K562 (cell line): ENCODE measurements around the gene NRCAM. TPM values are rescaled to one million over a fixed set of nuclear protein-coding genes. Genes with fewer than 3 reads are reported as not detected.

Experiments
- ATAC-seq: fragments of 200-7000 bp; cut with Tn5 transposase; 3 replicates; pipeline ENCODE4 v1.9.1; 2020; ENCODE audit warnings: moderate library complexity
- BruUV-seq: library from RNA; stranded (reverse); fragments of 400-500 nt; replicated peaks from 2 replicates; lab custom pipeline; 2021; lab: Mats Ljungman, UMichigan
- CTCF ChIA-PET: fragments of 300-600 bp; formaldehyde crosslinking; extraction: SDS; loops from one replicate; lab custom pipeline; 2021; ENCODE audit warnings: low intra/inter-chr PET ratio; lab: Yijun Ruan, JAX
- POLR2A ChIA-PET: fragments of 300-600, 350-650 bp; sonication (Branson Sonifier 250); formaldehyde crosslinking; extraction: SDS; loops from one replicate; lab custom pipeline; 2021; ENCODE audit warnings: antibody characterized with exemption, inconsistent platforms; lab: Yijun Ruan, JAX
- DNase-seq, 4 experiments: peaks; one replicate each; pipeline versions ENCODE4 v3.0.0 to v3.0.0-alpha.2; 2011 to 2018; ENCODE audit warnings: low spot score in 3 of 4, mixed read lengths in 3 of 4; ENCODE audit errors: extremely low read depth in 1 of 4
- FAIRE-seq: peaks from 2 replicates; lab custom pipeline; 2011; peaks lifted over from hg19 to GRCh38; lab: Jason Lieb, UNC
- H2AFZ ChIP-seq: 2 replicates; pipeline ENCODE4 v1.6.0; 2011; ENCODE audit warnings: low read depth, low read length, control low read depth, inconsistent platforms
- H3K27ac ChIP-seq: fragments of 200-600 bp; 3 replicates; pipeline ENCODE4 v1.8.0; 2011; ENCODE audit warnings: low read depth, mild to moderate bottlenecking, control low read depth, inconsistent platforms, low read length, moderate library complexity, mixed read lengths; ENCODE audit errors: extremely low read depth
- H3K27me3 ChIP-seq, 2 experiments: fragments of 300-600 bp in 1 of 2; 2 replicates in 1 of 2; 3 replicates in 1 of 2; pipeline versions ENCODE4 v1.6.0 to v1.8.0; 2011; ENCODE audit warnings: inconsistent platforms in 2 of 2, low read length in 2 of 2, mild to moderate bottlenecking in 1 of 2, mixed read lengths in 1 of 2, moderate library complexity in 1 of 2; ENCODE audit not compliant: control insufficient read depth in 2 of 2, insufficient read depth in 2 of 2
- H3K36me3 ChIP-seq: fragments of 300-600 bp; 3 replicates; pipeline ENCODE4 v1.8.0; 2011; ENCODE audit warnings: mild to moderate bottlenecking, low read length, inconsistent platforms; ENCODE audit not compliant: control insufficient read depth, insufficient read depth
- H3K4me1 ChIP-seq, 2 experiments: fragments of 200-600 bp in 1 of 2; replicated peaks in 1 of 2; 2 replicates in 1 of 2; 3 replicates in 1 of 2; pipeline versions ENCODE4 v1.5.1 to v1.8.0; 2011; ENCODE audit warnings: inconsistent platforms in 2 of 2, low read length in 2 of 2, mild to moderate bottlenecking in 1 of 2, mixed read lengths in 1 of 2, moderate library complexity in 1 of 2; ENCODE audit not compliant: control insufficient read depth in 2 of 2, insufficient read depth in 2 of 2
- H3K4me2 ChIP-seq: 2 replicates; pipeline ENCODE4 v1.6.1; 2011; ENCODE audit warnings: low read length, control low read depth, inconsistent platforms, mixed read lengths; ENCODE audit not compliant: insufficient read depth
- H3K4me3 ChIP-seq: fragments of 200-600 bp; sonication (generic), shearing (Covaris generic); 2 replicates; pipeline ENCODE4 v1.5.1; 2016; ENCODE audit warnings: control low read depth, inconsistent platforms
- H3K79me2 ChIP-seq: fragments of 200-600 bp; 3 replicates; pipeline ENCODE4 v1.8.0; 2011; ENCODE audit warnings: low read length, inconsistent platforms; ENCODE audit not compliant: control insufficient read depth, insufficient read depth
- H3K9ac ChIP-seq, 2 experiments: 2 replicates each; pipeline versions ENCODE4 v1.6.0 to v1.6.1; 2011; ENCODE audit warnings: low read depth in 2 of 2, low read length in 2 of 2, control low read depth in 1 of 2, inconsistent platforms in 1 of 2, mild to moderate bottlenecking in 1 of 2, mixed read lengths in 1 of 2; ENCODE audit not compliant: insufficient read depth in 1 of 2
- H3K9me1 ChIP-seq: one replicate; pipeline ENCODE4 v1.6.0; 2011; ENCODE audit warnings: inconsistent platforms, mild to moderate bottlenecking, low read length, moderate library complexity; ENCODE audit not compliant: control insufficient read depth, insufficient read depth
- H3K9me3 ChIP-seq: replicated peaks from 2 replicates; pipeline ENCODE4 v1.5.1; 2011; ENCODE audit warnings: low read depth, low read length, inconsistent platforms; ENCODE audit not compliant: control insufficient read depth, insufficient read depth
- H4K20me1 ChIP-seq: replicated peaks from 2 replicates; pipeline ENCODE4 v1.6.1; 2011; ENCODE audit warnings: low read length, inconsistent platforms, mixed read lengths; ENCODE audit not compliant: control insufficient read depth, insufficient read depth
- AFF1 ChIP-seq, 2 experiments: fragments of 450-650 bp; IDR thresholded peaks; 2 replicates each; pipeline ENCODE4 v1.6.1; 2018; ENCODE audit warnings: mild to moderate bottlenecking in 2 of 2, low read depth in 1 of 2; ENCODE audit not compliant: partially characterized antibody in 2 of 2
- FOSL1 ChIP-seq: fragments of 200-800 bp; sonication (Bioruptor generic); conservative IDR thresholded peaks from 2 replicates; pipeline ENCODE4 v1.6.1; 2016; ENCODE audit warnings: missing genetic modification characterization, missing compliant biosample characterization
- LCOR ChIP-seq: sonication (generic); formaldehyde crosslinking; IDR thresholded peaks from 2 replicates; pipeline ENCODE4 v1.8.0; 2022; ENCODE audit warnings: mild to moderate bottlenecking, missing genetic modification reagents
- MTF1 ChIP-seq: fragments of 250-450 bp; sonication (Bioruptor Pico); IDR thresholded peaks from 2 replicates; pipeline ENCODE4 v1.9.0; 2021; ENCODE audit warnings: moderate library complexity, mild to moderate bottlenecking, inconsistent platforms, borderline replicate concordance
- NR2C1 ChIP-seq, 2 experiments: fragments of 450-650 bp; IDR thresholded peaks; 2 replicates each; pipeline ENCODE4 v1.6.1; 2017; ENCODE audit warnings: mild to moderate bottlenecking in 2 of 2, antibody characterized with exemption in 1 of 2, inconsistent platforms in 1 of 2, missing compliant biosample characterization in 1 of 2, missing genetic modification characterization in 1 of 2
- SPI1 ChIP-seq: IDR thresholded peaks from 2 replicates; pipeline ENCODE4 v1.6.1; 2011; ENCODE audit warnings: low read depth, low read length, control low read depth, borderline replicate concordance
- ZBTB9 ChIP-seq: fragments of 450-650 bp; formaldehyde crosslinking; IDR thresholded peaks from 2 replicates; pipeline ENCODE4 v1.4.0; 2020; ENCODE audit warnings: mild to moderate bottlenecking, moderate library complexity
- ZNF449 ChIP-seq: fragments of 250-450 bp; sonication (Bioruptor Pico); IDR thresholded peaks from 2 replicates; pipeline ENCODE4 v1.8.0; 2022; ENCODE audit warnings: moderate library complexity, mild to moderate bottlenecking, inconsistent platforms
- WGBS: fragments of 100-300 bp; shearing (Covaris generic); methylation state at CpG from one replicate; pipeline ENCODE4 v1.1.6; 2016; ENCODE audit warnings: low coverage, mixed read lengths; ENCODE audit not compliant: insufficient coverage; ENCODE audit errors: missing lambda C conversion rate; 5-methylcytosine and 5-hydroxymethylcytosine counted together
- in situ Hi-C: fragments of 300-500 bp; cut with MboI; formaldehyde crosslinking; loops from 4 replicates; pipeline ENCODE4 v1.15.0; 2018; ENCODE audit warnings: inconsistent platforms, mixed read lengths
- intact Hi-C: fragments of 100-400 bp; cut with micrococcal nuclease; formaldehyde crosslinking; loops from 2 replicates; pipeline ENCODE4 v1.14.2; 2022
- polyA plus RNA-seq, 8 experiments: library from polyadenylated mRNA; depleted of rRNA in 4 of 8; stranded (reverse) in 5 of 8; unstranded in 3 of 8; fragments of >200 nt; fragmentation: Nextera tagmentation in 2 of 8; fragmentation: Illumina TruSeq in 1 of 8; extraction: Ambion mirVana in 2 of 8; extraction: Trizol in 1 of 8; gene quantifications; 2 replicates each; pipeline versions ENCODE4 v1.2.1 to v1.2.3, GENCODE V29; 2011 to 2014; ENCODE audit warnings: inconsistent platforms in 1 of 8, missing spikeins in 1 of 8
- total RNA-seq, 7 experiments: library from RNA; depleted of rRNA in 6 of 7; stranded (reverse); fragments of >200 nt in 6 of 7; fragmentation: Illumina TruSeq in 2 of 7; extraction: Trizol in 2 of 7; gene quantifications; 2 replicates each; pipeline versions ENCODE4 v1.2.1 to v1.2.3, GENCODE V29; 2011 to 2021; ENCODE audit warnings: low replicate concordance in 1 of 7

The NRCAM gene
- total and polyA plus RNA-seq, 9 of the 15 experiments (the other 6 are each of a cell fraction or from before 2014, with no cell fraction given): 0.03 to 0.54 (median 0.12) TPM; not detected in 1

- Histone ChIP-seq H3K4me1 (peaks cover 8 to 41% of the 10 kb centered on the region in 2 experiments; a peak in 4 of 5 replicates), H3K9me3 (no peaks in the 10 kb centered on the region), H4K20me1 (no peaks in the 10 kb centered on the region), H2AFZ (0 out of 2 replicates have a peak overlapping the region, but pooled peaks have one; percentile 6), H3K79me2 (no peaks in the 10 kb centered on the region), H3K36me3 (no peaks in the 10 kb centered on the region), H3K27me3 (no peaks in the 10 kb centered on the region), H3K4me2 (no peak overlapping the region), H3K9ac (no peak overlapping the region), H3K27ac (no peak overlapping the region), H3K9me1 (no peaks in the 10 kb centered on the region), H3K4me3 (no peak overlapping the region)
- POLR2A ChIA-PET: no interaction called here
- TF ChIP-seq ZBTB9 (CRISPR knock-in tag) (no peak), SPI1 (peak; percentile 83), FOSL1 (tag) (peak; percentile 32; the same call in 1 of the 2 replicates)
- BruUV-seq: no TSS peak
- intact Hi-C loops: no loop called here
- in situ Hi-C loops: no loop called here
- no peak for FAIRE-seq
- DNase-seq: no peak
- WGBS: 50% methylated on average over 2 of the region's 2 CpGs
- ATAC-seq: no peak
- CTCF ChIA-PET: no interaction called here
Observed at GRCh38 chr7:108234281-108234680, 222.0 kb downstream of the NRCAM start.

GRCh38 chr7:108232076-108232475 lies 224.2 kb downstream of the NRCAM start:
- Histone ChIP-seq H3K27me3 (no peaks in the 10 kb centered on the region), H4K20me1 (no peaks in the 10 kb centered on the region)
- 92% methylated on average over 6 of the region's 6 CpGs for WGBS
- intact Hi-C loops: no loop called here
- in situ Hi-C loops: no loop called here
- no peak for DNase-seq
- TF ChIP-seq MTF1 (CRISPR knock-in tag): no peak
- TF ChIP-seq NR2C1 (IDR thresholded peaks at IDR 0.05): no peak
- no peak for TF ChIP-seq NR2C1 (tag; IDR thresholded peaks at IDR 0.05)
- no peak for TF ChIP-seq AFF1 (IDR thresholded peaks at IDR 0.05; ENCODE audit: low read depth in 1 of 2, partially characterized antibody in 2 of 2)
- no peak for TF ChIP-seq ZNF449 (CRISPR knock-in tag)
- no peak for TF ChIP-seq LCOR
- TF ChIP-seq, all 486 proteins: peak for 0
- peaks cover 8 to 33% of the 10 kb centered on the region in 2 experiments; a peak in 4 of 5 replicates for H3K4me1 ChIP-seq
- FAIRE-seq (no peak), ATAC-seq (no peak)
- no TSS peak for BruUV-seq
- no peaks in the 10 kb centered on the region for H3K36me3 ChIP-seq
- no peak overlapping the region for H3K9ac ChIP-seq
- H3K27ac ChIP-seq: no peak overlapping the region
- no peaks in the 10 kb centered on the region for H3K9me1 ChIP-seq
- CTCF ChIA-PET: no interaction called here
- H3K4me3 ChIP-seq: no peak overlapping the region
- H3K9me3 ChIP-seq: no peaks in the 10 kb centered on the region
- no peaks in the 10 kb centered on the region for H3K79me2 ChIP-seq
- peak overlapping the region; percentile 35; the same call in 1 of the 2 replicates for H2AFZ ChIP-seq
- POLR2A ChIA-PET: interaction anchor here (1.4 kb wide), 1 partner anchor 14 kb away, joined by 3 read pairs; no protein-coding TSS in a partner anchor
- no peak overlapping the region for H3K4me2 ChIP-seq
